Esophagus muscularis mucosa (tissue), 4 donors: Measurements from ENCODE around the gene LDB3.

Experiments used
- EP300 ChIP-seq: sonication (generic); formaldehyde crosslinking; IDR thresholded peaks from one replicate; pipeline ENCODE4 v1.6.1; 2017; ENCODE audit warnings: antibody characterized with exemption
- POLR2A ChIP-seq: fragments of 450-650 bp; IDR thresholded peaks from one replicate; pipeline ENCODE4 v1.6.1; 2017; ENCODE audit warnings: antibody characterized with exemption, moderate library complexity, mild to moderate bottlenecking, low read depth
- POLR2AphosphoS5 ChIP-seq, 2 donors: sonication (generic); formaldehyde crosslinking; IDR thresholded peaks; one replicate each; pipeline ENCODE4 v1.6.1; 2017; ENCODE audit warnings: antibody characterized with exemption in 2 of 2
- TF ChIP-seq, protein P1 (sequence below), 3 experiments: fragments of 200-600 bp in 2 of 3; fragments of 450-650 bp in 1 of 3; sonication (generic) in 2 of 3; IDR thresholded peaks; one replicate each; pipeline ENCODE4 v1.5.1; 2017 to 2019; ENCODE audit warnings: antibody characterized with exemption in 3 of 3, mild to moderate bottlenecking in 2 of 3, moderate library complexity in 1 of 3

DNA sequence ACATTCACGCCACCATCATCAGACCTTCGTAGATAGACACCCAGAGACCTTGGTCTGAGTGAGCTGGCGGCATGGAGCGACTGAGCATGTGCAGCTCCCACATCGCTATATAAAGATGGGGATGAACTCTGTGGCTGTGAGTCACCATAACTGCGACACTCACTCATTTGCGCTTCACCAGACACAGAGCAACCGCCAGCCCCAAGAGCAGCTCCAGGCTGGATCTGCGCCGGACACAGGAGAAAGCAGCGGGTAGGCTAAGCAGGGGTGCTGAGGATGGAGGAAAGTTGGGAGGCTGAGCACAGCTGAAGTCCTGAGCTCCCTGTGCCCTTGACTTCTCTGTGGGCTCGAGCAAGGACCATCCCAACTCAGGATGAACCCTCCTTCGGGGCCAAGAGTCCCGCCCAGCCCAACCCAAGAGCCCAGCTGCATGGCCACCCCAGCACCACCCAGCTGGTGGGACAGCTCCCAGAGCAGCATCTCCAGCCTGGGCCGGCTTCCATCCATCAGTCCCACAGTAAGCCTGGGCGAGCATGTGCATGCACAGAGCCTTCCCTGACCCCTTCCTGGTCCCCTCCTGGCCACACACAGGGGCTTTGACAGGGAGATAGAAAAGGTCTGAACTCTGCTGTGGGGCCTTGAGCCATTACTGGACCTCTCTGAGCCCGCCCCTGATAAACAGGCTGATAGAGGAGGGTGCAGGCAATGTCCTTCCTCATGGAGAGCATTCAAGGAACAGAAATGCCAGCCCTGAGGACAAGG, 13.7 kb upstream of the LDB3 start, which contains the start of gene OPN4:
- TF ChIP-seq POLR2A (no peak), EP300 (no peak), POLR2AphosphoS5 (IDR thresholded peaks at IDR 0.05) (no peak)
- TF ChIP-seq, protein P1, sequence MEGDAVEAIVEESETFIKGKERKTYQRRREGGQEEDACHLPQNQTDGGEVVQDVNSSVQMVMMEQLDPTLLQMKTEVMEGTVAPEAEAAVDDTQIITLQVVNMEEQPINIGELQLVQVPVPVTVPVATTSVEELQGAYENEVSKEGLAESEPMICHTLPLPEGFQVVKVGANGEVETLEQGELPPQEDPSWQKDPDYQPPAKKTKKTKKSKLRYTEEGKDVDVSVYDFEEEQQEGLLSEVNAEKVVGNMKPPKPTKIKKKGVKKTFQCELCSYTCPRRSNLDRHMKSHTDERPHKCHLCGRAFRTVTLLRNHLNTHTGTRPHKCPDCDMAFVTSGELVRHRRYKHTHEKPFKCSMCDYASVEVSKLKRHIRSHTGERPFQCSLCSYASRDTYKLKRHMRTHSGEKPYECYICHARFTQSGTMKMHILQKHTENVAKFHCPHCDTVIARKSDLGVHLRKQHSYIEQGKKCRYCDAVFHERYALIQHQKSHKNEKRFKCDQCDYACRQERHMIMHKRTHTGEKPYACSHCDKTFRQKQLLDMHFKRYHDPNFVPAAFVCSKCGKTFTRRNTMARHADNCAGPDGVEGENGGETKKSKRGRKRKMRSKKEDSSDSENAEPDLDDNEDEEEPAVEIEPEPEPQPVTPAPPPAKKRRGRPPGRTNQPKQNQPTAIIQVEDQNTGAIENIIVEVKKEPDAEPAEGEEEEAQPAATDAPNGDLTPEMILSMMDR (IDR thresholded peaks at IDR 0.05), result no peak
